K562 (cell line): ENCODE results near the gene FSD1L. TPM values are rescaled to one million over a fixed set of nuclear protein-coding genes. Genes with fewer than 3 reads are reported as not detected.

Experiments
- ZNF318 ChIP-seq, 2 experiments: fragments of 450-650 bp; IDR thresholded peaks; 2 replicates each; pipeline ENCODE4 v1.6.1; 2016; ENCODE audit warnings: mild to moderate bottlenecking in 2 of 2, borderline replicate concordance in 1 of 2, low read depth in 1 of 2, moderate library complexity in 1 of 2
- polyA plus RNA-seq, 8 experiments: library from polyadenylated mRNA; depleted of rRNA in 4 of 8; stranded (reverse) in 5 of 8; unstranded in 3 of 8; fragments of >200 nt; fragmentation: Nextera tagmentation in 2 of 8; fragmentation: Illumina TruSeq in 1 of 8; extraction: Ambion mirVana in 2 of 8; extraction: Trizol in 1 of 8; gene quantifications; 2 replicates each; pipeline versions ENCODE4 v1.2.1 to v1.2.3, GENCODE V29; 2011 to 2014; ENCODE audit warnings: inconsistent platforms in 1 of 8, missing spikeins in 1 of 8
- total RNA-seq, 7 experiments: library from RNA; depleted of rRNA in 6 of 7; stranded (reverse); fragments of >200 nt in 6 of 7; fragmentation: Illumina TruSeq in 2 of 7; extraction: Trizol in 2 of 7; gene quantifications; 2 replicates each; pipeline versions ENCODE4 v1.2.1 to v1.2.3, GENCODE V29; 2011 to 2021; ENCODE audit warnings: low replicate concordance in 1 of 7

Gene FSD1L
- total and polyA plus RNA-seq, 9 of the 15 experiments (the other 6 are each of a cell fraction or from before 2014, with no cell fraction given): 0.95 to 4.2 (median 2.1) TPM

- TF ChIP-seq ZNF318 (IDR thresholded peaks at IDR 0.05; ENCODE audit: borderline replicate concordance in 1 of 2, low read depth in 1 of 2): no peak
- TF ChIP-seq, all 486 proteins: peak for 4
These were observed 34.3 kb upstream of the FSD1L start (continued) for GRCh38 chr9:105413525-105413924.
